Trophoblast cell (in vitro differentiated cells and primary cell): Measurements from ENCODE around the gene APOBEC3G.

ENCODE experiments used
- DNase-seq, 2 donors: peaks; one replicate each; pipeline ENCODE4 v3.0.0-alpha.2; 2016
- H2AFZ ChIP-seq: 2 replicates; pipeline ENCODE4 v1.6.1; 2013; ENCODE audit warnings: low read length, moderate library complexity, mild to moderate bottlenecking; ENCODE audit not compliant: insufficient read depth, poor library complexity
- H2AK5ac ChIP-seq: 2 replicates; pipeline ENCODE4 v1.6.1; 2013; ENCODE audit warnings: mild to moderate bottlenecking, low read length
- H2BK120ac ChIP-seq: 2 replicates; pipeline ENCODE4 v1.6.1; 2013; ENCODE audit warnings: low read length, mild to moderate bottlenecking, moderate library complexity; ENCODE audit not compliant: insufficient read depth, poor library complexity
- H2BK12ac ChIP-seq: 2 replicates; pipeline ENCODE4 v1.6.1; 2013; ENCODE audit warnings: mild to moderate bottlenecking, low read length, moderate library complexity
- H2BK5ac ChIP-seq: 2 replicates; pipeline ENCODE4 v1.6.1; 2013; ENCODE audit warnings: low read length, low read depth, moderate library complexity, mild to moderate bottlenecking; ENCODE audit not compliant: poor library complexity
- H3K14ac ChIP-seq: 2 replicates; pipeline ENCODE4 v1.6.1; 2013; ENCODE audit warnings: mild to moderate bottlenecking, low read length
- H3K18ac ChIP-seq: 2 replicates; pipeline ENCODE4 v1.6.1; 2013; ENCODE audit warnings: mild to moderate bottlenecking, low read length
- H3K23ac ChIP-seq: 2 replicates; pipeline ENCODE4 v1.6.1; 2013; ENCODE audit warnings: low read length
- H3K27ac ChIP-seq: 2 replicates; pipeline ENCODE4 v1.5.1; 2013; ENCODE audit warnings: low read depth, mild to moderate bottlenecking, inconsistent platforms, low read length, moderate library complexity
- H3K27me3 ChIP-seq: 2 replicates; pipeline ENCODE4 v1.6.1; 2013; ENCODE audit warnings: inconsistent platforms, mild to moderate bottlenecking, low read length, moderate library complexity; ENCODE audit not compliant: insufficient read depth
- H3K36me3 ChIP-seq, 2 experiments: 1 replicate in 1 of 2; 2 replicates in 1 of 2; pipeline ENCODE4 v1.6.1; 2013; ENCODE audit warnings: low read length in 2 of 2, mild to moderate bottlenecking in 2 of 2, moderate library complexity in 1 of 2; ENCODE audit not compliant: insufficient read depth in 2 of 2, control insufficient read depth in 1 of 2
- H3K4ac ChIP-seq: 2 replicates; pipeline ENCODE4 v1.6.1; 2013; ENCODE audit warnings: low read depth, mild to moderate bottlenecking, low read length, moderate library complexity
- H3K4me1 ChIP-seq, 2 experiments: 1 replicate in 1 of 2; 2 replicates in 1 of 2; pipeline ENCODE4 v1.6.1; 2013; ENCODE audit warnings: low read length in 2 of 2, mild to moderate bottlenecking in 2 of 2, moderate library complexity in 1 of 2; ENCODE audit not compliant: insufficient read depth in 2 of 2, control insufficient read depth in 1 of 2
- H3K4me2 ChIP-seq: 2 replicates; pipeline ENCODE4 v1.6.1; 2013; ENCODE audit warnings: inconsistent platforms, mild to moderate bottlenecking, low read length, moderate library complexity
- H3K4me3 ChIP-seq: 2 replicates; pipeline ENCODE4 v1.5.1; 2013; ENCODE audit warnings: mild to moderate bottlenecking, low read depth, low read length, inconsistent platforms
- H3K79me1 ChIP-seq: one replicate; pipeline ENCODE4 v1.6.1; 2013; ENCODE audit warnings: low read length
- H3K79me2 ChIP-seq: 2 replicates; pipeline ENCODE4 v1.6.1; 2013; ENCODE audit warnings: low read length, mild to moderate bottlenecking; ENCODE audit not compliant: control insufficient read depth, insufficient read depth, poor library complexity
- H3K9ac ChIP-seq: 2 replicates; pipeline ENCODE4 v1.6.1; 2013; ENCODE audit warnings: mild to moderate bottlenecking, low read length
- H3K9me3 ChIP-seq: 2 replicates; pipeline ENCODE4 v1.6.1; 2013; ENCODE audit warnings: low read depth, mild to moderate bottlenecking, control low read depth, inconsistent platforms, low read length; ENCODE audit not compliant: insufficient read depth
- H4K12ac ChIP-seq: 2 replicates; pipeline ENCODE4 v1.6.1; 2013; ENCODE audit warnings: low read depth, mild to moderate bottlenecking, low read length, moderate library complexity
- H4K8ac ChIP-seq: 2 replicates; pipeline ENCODE4 v1.6.1; 2013; ENCODE audit warnings: low read depth, mild to moderate bottlenecking, low read length, moderate library complexity
- H4K91ac ChIP-seq: one replicate; pipeline ENCODE4 v1.6.1; 2013; ENCODE audit warnings: low read depth, mild to moderate bottlenecking, low read length, moderate library complexity
- WGBS: extraction: QIAGEN DNeasy Blood & Tissue Kit; methylation state at CpG from one replicate; pipeline ENCODE4 v1.1.7; 2013; ENCODE audit warnings: missing lambda C conversion rate; ENCODE audit not compliant: insufficient read length, insufficient coverage; ENCODE audit errors: extremely low coverage; 5-methylcytosine and 5-hydroxymethylcytosine counted together

The APOBEC3G gene

GRCh38 chr22:39084666-39085065 lies 7.6 kb downstream of the APOBEC3G start:
- no peak overlapping the region for H2AFZ ChIP-seq
- no peak overlapping the region for H2BK5ac ChIP-seq
- no peaks in the 10 kb centered on the region for H3K9me3 ChIP-seq
- no peak overlapping the region for H4K12ac ChIP-seq
- no peaks in the 10 kb centered on the region for H3K79me2 ChIP-seq
- H3K14ac ChIP-seq: no peak overlapping the region
- H2BK120ac ChIP-seq: no peak overlapping the region
- no peak overlapping the region for H3K18ac ChIP-seq
- no CpG with 5 or more reads among the region's 8 CpGs for WGBS
- no peaks in the 10 kb centered on the region for H3K79me1 ChIP-seq
- H3K4me3 ChIP-seq: no peak overlapping the region
- no peak overlapping the region for H3K27ac ChIP-seq
- no peak overlapping the region for H3K4ac ChIP-seq
- H3K36me3 ChIP-seq: no peaks in the 10 kb centered on the region
- H2AK5ac ChIP-seq: no peak overlapping the region
- H2BK12ac ChIP-seq: no peak overlapping the region
- H3K4me1 ChIP-seq: peaks cover 2 to 3% of the 10 kb centered on the region in 2 experiments
- no peak for DNase-seq
- H4K8ac ChIP-seq: no peak overlapping the region
- H3K27me3 ChIP-seq: no peaks in the 10 kb centered on the region
- no peak overlapping the region for H3K4me2 ChIP-seq
- H3K23ac ChIP-seq: no peak overlapping the region
- H3K9ac ChIP-seq: no peak overlapping the region
- H4K91ac ChIP-seq: no peak overlapping the region

DNA sequence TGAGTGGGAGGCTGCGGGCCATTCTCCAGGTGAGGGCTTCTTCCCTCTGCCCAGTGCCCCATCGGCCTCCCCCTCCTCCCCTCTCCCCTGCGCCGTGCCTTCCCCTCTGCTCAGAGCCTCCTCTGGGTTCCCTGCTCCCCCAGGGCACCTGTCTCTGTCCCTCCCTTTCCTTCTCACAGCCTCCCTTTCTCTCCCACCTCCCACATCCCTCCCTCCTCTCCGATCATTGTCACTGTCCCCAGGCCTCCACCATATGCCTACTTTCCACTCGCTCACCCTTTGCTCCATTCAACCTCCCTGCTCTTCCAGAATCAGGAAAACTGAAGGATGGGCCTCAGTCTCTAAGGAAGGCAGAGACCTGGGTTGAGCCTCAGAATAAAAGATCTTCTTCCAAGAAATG lies 10.0 kb downstream of the APOBEC3G start:
- H3K36me3 ChIP-seq: no peaks in the 10 kb centered on the region
- no CpG with 5 or more reads among the region's 6 CpGs for WGBS
- no peaks in the 10 kb centered on the region for H3K79me1 ChIP-seq
- H4K91ac ChIP-seq: no peak overlapping the region
- DNase-seq: no peak
- no peak overlapping the region for H4K8ac ChIP-seq
- H3K4ac ChIP-seq: no peak overlapping the region
- peaks cover 2 to 3% of the 10 kb centered on the region in 2 experiments for H3K4me1 ChIP-seq
- H2AK5ac ChIP-seq: no peak overlapping the region
- no peak overlapping the region for H4K12ac ChIP-seq
- H3K14ac ChIP-seq: no peak overlapping the region
- no peak overlapping the region for H3K4me3 ChIP-seq
- H3K9ac ChIP-seq: no peak overlapping the region
- no peak overlapping the region for H2BK5ac ChIP-seq
- H3K27me3 ChIP-seq: no peaks in the 10 kb centered on the region
- H3K9me3 ChIP-seq: no peaks in the 10 kb centered on the region
- no peak overlapping the region for H2BK12ac ChIP-seq
- no peak overlapping the region for H2AFZ ChIP-seq
- H3K4me2 ChIP-seq: no peak overlapping the region
- no peak overlapping the region for H2BK120ac ChIP-seq
- no peak overlapping the region for H3K18ac ChIP-seq
- no peaks in the 10 kb centered on the region for H3K79me2 ChIP-seq
- H3K23ac ChIP-seq: no peak overlapping the region
- no peak overlapping the region for H3K27ac ChIP-seq

DNA sequence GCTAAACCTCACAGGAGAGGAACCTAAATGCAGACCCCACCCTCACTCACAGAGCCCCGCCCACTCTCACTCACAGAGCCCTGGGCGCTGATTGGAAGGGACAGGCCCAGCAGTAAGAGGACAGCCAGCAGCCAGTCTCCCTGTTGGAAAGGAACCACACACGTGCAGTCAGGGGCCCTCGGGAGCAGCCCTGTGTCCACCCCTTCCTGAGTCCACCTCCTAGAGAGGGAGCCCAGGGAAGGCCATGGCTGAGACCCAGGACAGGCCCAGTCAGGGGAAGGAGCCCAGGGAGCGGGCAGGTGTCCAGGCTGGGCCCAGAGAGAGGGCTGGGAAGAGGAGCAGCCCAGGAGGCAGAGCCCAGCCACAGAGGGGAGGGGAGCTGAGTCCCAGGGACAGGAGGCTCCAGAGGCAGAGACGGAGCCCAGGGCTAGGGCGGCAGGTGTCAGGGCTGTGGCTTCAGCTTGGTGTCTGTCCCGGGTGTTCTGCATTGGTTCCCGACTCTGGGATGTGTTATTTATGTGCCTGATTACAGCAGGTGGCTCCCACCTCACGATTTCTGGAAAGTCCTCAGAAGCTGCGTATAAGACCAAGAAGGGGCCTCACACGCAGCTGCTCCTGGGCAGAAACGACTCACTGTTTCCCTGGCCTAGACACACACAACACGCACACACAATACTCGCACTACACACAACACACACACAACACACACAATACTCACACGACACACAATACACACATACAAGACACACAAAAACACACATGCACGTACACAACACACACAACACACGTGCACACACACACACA lies 11.0 kb downstream of the APOBEC3G start:
- H3K79me2 ChIP-seq: no peaks in the 10 kb centered on the region
- H3K23ac ChIP-seq: no peak overlapping the region
- no peak overlapping the region for H4K91ac ChIP-seq
- H3K4me2 ChIP-seq: no peak overlapping the region
- H3K79me1 ChIP-seq: no peaks in the 10 kb centered on the region
- peak overlapping the region; percentile 22 for H4K12ac ChIP-seq
- H3K27me3 ChIP-seq: no peaks in the 10 kb centered on the region
- H3K36me3 ChIP-seq: no peaks in the 10 kb centered on the region
- H2BK120ac ChIP-seq: no peak overlapping the region
- H3K14ac ChIP-seq: no peak overlapping the region
- no peak overlapping the region for H3K4ac ChIP-seq
- DNase-seq: no peak
- no peak overlapping the region for H3K27ac ChIP-seq
- H3K18ac ChIP-seq: no peak overlapping the region
- no peak overlapping the region for H2BK12ac ChIP-seq
- H3K9me3 ChIP-seq: no peaks in the 10 kb centered on the region
- no peak overlapping the region for H2AFZ ChIP-seq
- WGBS: 100% methylated on average over 1 of the region's 18 CpGs
- peaks cover 2 to 3% of the 10 kb centered on the region in 2 experiments for H3K4me1 ChIP-seq
- no peak overlapping the region for H3K9ac ChIP-seq
- no peak overlapping the region for H4K8ac ChIP-seq
- H3K4me3 ChIP-seq: no peak overlapping the region
- H2BK5ac ChIP-seq: no peak overlapping the region
- no peak overlapping the region for H2AK5ac ChIP-seq

- Histone ChIP-seq H3K4ac (no peak overlapping the region), H3K18ac (no peak overlapping the region), H3K23ac (no peak overlapping the region), H2BK120ac (no peak overlapping the region), H3K27me3 (no peaks in the 10 kb centered on the region), H3K79me1 (no peaks in the 10 kb centered on the region), H4K12ac (no peak overlapping the region), H3K4me3 (no peak overlapping the region), H2BK5ac (no peak overlapping the region), H2BK12ac (no peak overlapping the region), H3K14ac (no peak overlapping the region), H4K8ac (no peak overlapping the region), H2AK5ac (no peak overlapping the region), H3K4me1 (peaks cover 2 to 3% of the 10 kb centered on the region in 2 experiments), H4K91ac (no peak overlapping the region), H3K27ac (no peak overlapping the region), H3K36me3 (no peaks in the 10 kb centered on the region), H3K9me3 (no peaks in the 10 kb centered on the region), H3K79me2 (no peaks in the 10 kb centered on the region), H3K4me2 (no peak overlapping the region), H2AFZ (no peak overlapping the region), H3K9ac (no peak overlapping the region)
- no CpG with 5 or more reads among the region's 5 CpGs for WGBS
- no peak for DNase-seq
These were observed 11.6 kb downstream of the APOBEC3G start for GRCh38 chr22:39088685-39089032.
